Thoracic aorta endothelial cell (primary cell): ENCODE measurements around the gene PRMT9. TPM values are rescaled to one million over a fixed set of nuclear protein-coding genes. Genes with fewer than 3 reads are reported as not detected.

Experiments
- total RNA-seq: library from RNA; depleted of rRNA; stranded (reverse); fragments of >200 nt; gene quantifications from 2 replicates; pipeline ENCODE4 v1.2.3, GENCODE V29; 2012

Gene PRMT9
- total RNA-seq = 12.0 and 12.6 TPM in 2 replicates

DNA sequence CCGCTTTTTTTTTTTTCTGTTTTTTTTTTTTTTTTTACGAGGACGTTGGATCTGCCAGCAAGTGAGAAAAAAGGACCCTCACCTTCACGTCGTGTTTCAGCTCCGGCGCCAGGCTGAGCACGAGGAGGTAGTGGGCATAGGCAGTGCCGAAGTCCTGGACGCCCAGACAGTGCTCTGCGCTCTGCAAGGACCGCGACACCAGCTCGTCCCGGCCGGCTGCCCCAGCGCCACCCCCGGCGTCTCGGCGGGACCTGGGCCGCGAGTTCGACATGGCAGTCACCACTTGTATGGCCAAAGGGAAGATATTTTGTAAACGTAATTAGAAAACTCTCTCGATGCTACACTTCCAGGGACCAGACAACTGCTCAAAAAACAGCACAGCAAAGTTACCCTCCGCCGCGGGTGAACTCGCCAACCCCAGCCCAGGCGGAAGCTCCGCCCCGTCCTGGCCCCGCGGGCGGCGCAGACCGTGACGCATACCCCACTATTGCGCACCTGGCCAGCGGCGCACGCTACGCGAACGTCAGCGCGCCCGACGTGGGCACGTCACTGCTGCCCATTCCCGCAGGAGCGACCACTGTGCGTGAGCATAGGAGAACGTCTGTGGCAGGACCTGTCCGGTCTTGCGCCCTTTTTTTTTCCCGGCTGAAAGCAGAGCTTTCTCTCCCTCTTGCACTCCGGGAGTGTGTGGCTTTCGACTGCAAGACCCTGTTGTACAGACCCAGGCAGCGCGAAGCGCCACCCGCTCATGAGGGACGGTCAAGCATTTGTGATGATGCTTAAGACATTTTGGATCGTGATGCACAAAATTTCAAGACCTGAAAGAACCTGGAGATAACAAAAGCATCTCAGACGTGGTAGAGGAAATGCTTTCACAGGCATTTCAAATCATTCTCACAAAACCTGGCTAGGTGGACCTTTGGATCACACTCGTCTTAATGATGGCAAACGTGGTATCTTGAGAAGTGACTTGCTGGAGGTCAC is at the start of gene PRMT9:
Gene PRMT9 (minus strand): TSS at position 447 of the 984 bp plus-strand sequence. CDS start 176 bp downstream, at position 271.

DNA sequence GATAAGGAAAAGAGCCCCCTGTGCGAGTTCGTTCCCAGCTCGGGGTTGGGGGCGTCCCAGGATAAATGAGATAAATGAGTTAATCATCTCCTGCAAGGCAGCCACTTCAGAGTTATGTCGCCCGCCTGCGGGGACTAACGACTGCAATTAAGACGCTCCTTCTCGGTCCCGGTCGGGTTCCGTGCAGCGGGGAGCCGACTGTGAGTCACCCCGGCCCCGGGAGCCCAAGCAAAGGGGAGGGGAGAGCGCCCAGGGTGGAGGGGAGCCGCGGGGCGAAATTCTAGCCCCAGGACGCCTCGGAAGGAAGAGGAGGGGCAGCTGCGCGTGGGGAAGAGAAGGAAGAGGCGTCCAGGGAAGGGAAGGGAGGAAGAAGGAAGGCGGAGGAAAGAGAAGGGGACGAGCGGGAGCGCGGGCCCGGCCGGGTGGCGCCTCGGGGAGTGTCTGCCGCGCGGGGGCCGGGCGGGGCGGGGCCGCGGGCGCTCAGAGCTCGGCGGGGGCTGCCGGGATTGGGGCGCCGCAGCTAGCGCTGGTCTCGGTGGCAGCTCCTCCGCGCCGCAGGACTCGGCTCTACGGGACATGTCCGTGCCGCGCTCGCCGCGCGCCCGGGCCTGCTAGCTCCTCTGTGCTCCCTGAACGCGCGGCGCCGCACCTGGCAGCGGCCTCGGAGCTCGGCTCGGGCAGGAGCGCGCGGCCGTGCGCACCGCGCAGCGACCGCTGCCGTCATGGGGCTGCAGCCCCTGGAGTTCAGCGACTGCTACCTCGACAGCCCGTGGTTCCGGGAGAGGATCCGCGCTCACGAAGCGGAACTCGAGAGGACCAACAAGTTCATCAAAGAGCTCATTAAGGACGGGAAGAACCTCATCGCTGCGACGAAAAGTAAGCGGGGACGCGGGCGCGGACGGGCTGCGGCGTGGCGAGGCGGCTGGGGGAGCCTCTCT is 47.9 kb upstream of the PRMT9 start, which contains the start of gene ARHGAP10:
Gene ARHGAP10 (plus strand): TSS at position 509 of the 938 bp plus-strand sequence. CDS start 214 bp downstream, at position 723.

GRCh38 chr4:147617173-147617840 is 66.7 kb downstream of the PRMT9 start, which contains the start of gene TMEM184C:
Gene TMEM184C (plus strand): TSS chr4:147617397. CDS start chr4:147617957, 560 bp downstream.

Other genes with a start within 250 kb of the PRMT9 start
- not detected in 2 replicates for gene EDNRA, start 203.1 kb downstream of the PRMT9 start, total RNA-seq
- gene TMEM184C, start 66.8 kb downstream of the PRMT9 start, total RNA-seq = 40.2 and 42.6 TPM in 2 replicates
- 29.9 and 32.2 TPM in 2 replicates for gene ARHGAP10, start 47.9 kb upstream of the PRMT9 start, total RNA-seq